SK-N-SH treated with all-trans-retinoic acid at 6 μM for 48 hours (cell line): ENCODE measurements around the gene OSGIN1.

Experiments used
- ATAC-seq: fragments of 200-7000 bp; cut with Tn5 transposase; 3 replicates; pipeline ENCODE4 v1.9.1; 2020; ENCODE audit warnings: mild to moderate bottlenecking, moderate library complexity
- ARNTL ChIP-seq: fragments of 450-650 bp; formaldehyde crosslinking; IDR thresholded peaks from 2 replicates; pipeline ENCODE4 v1.5.0; 2020; ENCODE audit warnings: low read depth, mild to moderate bottlenecking, moderate library complexity, borderline replicate concordance
- BACH2 ChIP-seq: fragments of 250-450 bp; sonication (Bioruptor Pico); IDR thresholded peaks from 2 replicates; pipeline ENCODE4 v1.9.0; 2021; ENCODE audit warnings: mild to moderate bottlenecking, borderline replicate concordance
- CREB5 ChIP-seq: fragments of 250-450 bp; sonication (Bioruptor Pico); IDR thresholded peaks from 2 replicates; pipeline ENCODE4 v1.5.1; 2020; ENCODE audit warnings: low read depth, mild to moderate bottlenecking, moderate library complexity
- CSDC2 ChIP-seq: fragments of 250-450 bp; sonication (Bioruptor Pico); IDR thresholded peaks from 2 replicates; pipeline ENCODE4 v1.5.0; 2020; ENCODE audit warnings: mild to moderate bottlenecking, moderate library complexity
- CSRNP3 ChIP-seq: fragments of 250-450 bp; sonication (Bioruptor Pico); IDR thresholded peaks from 2 replicates; pipeline ENCODE4 v1.5.1; 2021; ENCODE audit warnings: mild to moderate bottlenecking, moderate library complexity
- ESRRG ChIP-seq: fragments of 250-450 bp; sonication (Bioruptor Pico); IDR thresholded peaks from 2 replicates; pipeline ENCODE4 v1.6.1; 2021; ENCODE audit warnings: mild to moderate bottlenecking
- GLIS3 ChIP-seq: fragments of 250-450 bp; sonication (Bioruptor Pico); IDR thresholded peaks from 2 replicates; pipeline ENCODE4 v1.5.0; 2020; ENCODE audit warnings: mild to moderate bottlenecking, moderate library complexity
- ISL1 ChIP-seq: fragments of 250-450 bp; sonication (Bioruptor Pico); IDR thresholded peaks from 2 replicates; pipeline ENCODE4 v2.1.2; 2022; ENCODE audit warnings: mild to moderate bottlenecking, moderate library complexity
- OSR1 ChIP-seq: fragments of 250-450 bp; sonication (Bioruptor Pico); IDR thresholded peaks from 2 replicates; pipeline ENCODE4 v1.8.0; 2022; ENCODE audit warnings: moderate library complexity, mild to moderate bottlenecking, inconsistent platforms
- PATZ1 ChIP-seq: fragments of 250-450 bp; sonication (Bioruptor Pico); IDR thresholded peaks from 2 replicates; pipeline ENCODE4 v1.8.0; 2020; ENCODE audit warnings: mild to moderate bottlenecking, moderate library complexity, borderline replicate concordance
- POU6F1 ChIP-seq: fragments of 250-450 bp; sonication (Bioruptor Pico); IDR thresholded peaks from 2 replicates; pipeline ENCODE4 v1.8.0; 2021; ENCODE audit warnings: low read depth, mild to moderate bottlenecking, moderate library complexity, borderline replicate concordance
- PPARA ChIP-seq: fragments of 250-450 bp; sonication (Bioruptor Pico); IDR thresholded peaks from 2 replicates; pipeline ENCODE4 v1.5.0; 2020; ENCODE audit warnings: mild to moderate bottlenecking, borderline replicate concordance
- RARB ChIP-seq: fragments of 250-450 bp; sonication (Bioruptor Pico); IDR thresholded peaks from 2 replicates; pipeline ENCODE4 v1.8.0; 2021; ENCODE audit warnings: mild to moderate bottlenecking, moderate library complexity
- SNAI2 ChIP-seq: fragments of 250-450 bp; sonication (Bioruptor Pico); IDR thresholded peaks from 2 replicates; pipeline ENCODE4 v1.5.0; 2020; ENCODE audit warnings: mild to moderate bottlenecking, moderate library complexity
- TCF4 ChIP-seq: fragments of 250-450 bp; sonication (Bioruptor Pico); IDR thresholded peaks from 2 replicates; pipeline ENCODE4 v1.8.0; 2021; ENCODE audit warnings: mild to moderate bottlenecking, moderate library complexity, borderline replicate concordance
- TOX ChIP-seq: fragments of 250-450 bp; sonication (Bioruptor Pico); IDR thresholded peaks from 2 replicates; pipeline ENCODE4 v1.8.0; 2021; ENCODE audit warnings: mild to moderate bottlenecking, moderate library complexity, borderline replicate concordance
- TSHZ2 ChIP-seq: fragments of 250-450 bp; sonication (Bioruptor Pico); IDR thresholded peaks from 2 replicates; pipeline ENCODE4 v1.5.0; 2020; ENCODE audit warnings: mild to moderate bottlenecking, moderate library complexity
- ZC3H10 ChIP-seq: fragments of 250-450 bp; sonication (Bioruptor Pico); IDR thresholded peaks from 2 replicates; pipeline ENCODE4 v1.5.1; 2021; ENCODE audit warnings: mild to moderate bottlenecking, moderate library complexity
- ZFP3 ChIP-seq: fragments of 250-450 bp; sonication (Bioruptor Pico); IDR thresholded peaks from 2 replicates; pipeline ENCODE4 v1.5.0; 2020; ENCODE audit warnings: mild to moderate bottlenecking, moderate library complexity
- ZNF565 ChIP-seq: fragments of 450-650 bp; formaldehyde crosslinking; conservative IDR thresholded peaks from 2 replicates; pipeline ENCODE4 v1.5.0; 2020; ENCODE audit warnings: low read depth, mild to moderate bottlenecking, moderate library complexity
- ZNF70 ChIP-seq: fragments of 450-650 bp; formaldehyde crosslinking; IDR thresholded peaks from 2 replicates; pipeline ENCODE4 v1.5.0; 2020; ENCODE audit warnings: mild to moderate bottlenecking, moderate library complexity
- ZNF8 ChIP-seq: fragments of 450-650 bp; formaldehyde crosslinking; IDR thresholded peaks from 2 replicates; pipeline ENCODE4 v1.5.0; 2020; ENCODE audit warnings: mild to moderate bottlenecking, moderate library complexity

Gene OSGIN1

GRCh38 chr16:83983491-83983890 is 30.5 kb downstream of the OSGIN1 start:
- peak; percentile 36; the same call in 1 of the 3 replicates for ATAC-seq
- peak; percentile 67 for TF ChIP-seq CREB5 (CRISPR knock-in tag)
- no peak for TF ChIP-seq ZFP3 (CRISPR knock-in tag)
- no peak for TF ChIP-seq GLIS3 (CRISPR knock-in tag)
- no peak for TF ChIP-seq CSRNP3 (CRISPR knock-in tag)
- TF ChIP-seq ZC3H10, result no peak
- peak; percentile 87 for TF ChIP-seq ISL1 (CRISPR knock-in tag)
- no peak for TF ChIP-seq TOX
- TF ChIP-seq ESRRG (CRISPR knock-in tag), result no peak; the same call in 1 of the 2 replicates
- TF ChIP-seq BACH2 (CRISPR knock-in tag), result no peak
- TF ChIP-seq RARB, result no peak
- no peak for TF ChIP-seq PPARA (CRISPR knock-in tag)

GRCh38 chr16:83989300-83989699 is 36.3 kb downstream of the OSGIN1 start:
- ATAC-seq, result no peak; the same call in 2 of the 3 replicates
- TF ChIP-seq ISL1 (CRISPR knock-in tag) (peak; percentile 74), CREB5 (CRISPR knock-in tag) (no peak), TCF4 (peak; percentile 58; the same call in 1 of the 2 replicates), SNAI2 (CRISPR knock-in tag) (peak; percentile 56; the same call in 1 of the 2 replicates), ZNF70 (CRISPR knock-in tag) (no peak)

- TF ChIP-seq ARNTL (CRISPR knock-in tag) (no peak), OSR1 (no peak), SNAI2 (CRISPR knock-in tag) (no peak), GLIS3 (CRISPR knock-in tag) (no peak), BACH2 (CRISPR knock-in tag) (no peak), TCF4 (no peak)
- no peak for ATAC-seq
Observed at GRCh38 chr16:83990492-83990891, 37.5 kb downstream of the OSGIN1 start.

GRCh38 chr16:83992624-83993023 is 39.6 kb downstream of the OSGIN1 start:
- ATAC-seq, result peak; percentile 25; the same call in 1 of the 3 replicates
- no peak for TF ChIP-seq CSRNP3 (CRISPR knock-in tag)
- TF ChIP-seq TSHZ2 (CRISPR knock-in tag), result no peak
- no peak for TF ChIP-seq PATZ1 (CRISPR knock-in tag)
- TF ChIP-seq BACH2 (CRISPR knock-in tag), result no peak
- no peak for TF ChIP-seq GLIS3 (CRISPR knock-in tag)
- no peak for TF ChIP-seq CSDC2 (CRISPR knock-in tag)
- TF ChIP-seq PPARA (CRISPR knock-in tag), result no peak
- TF ChIP-seq ARNTL (CRISPR knock-in tag), result no peak
- no peak for TF ChIP-seq TOX
- TF ChIP-seq ZNF8, result no peak
- TF ChIP-seq ZNF70 (CRISPR knock-in tag), result no peak
- TF ChIP-seq ESRRG (CRISPR knock-in tag), result no peak
- no peak for TF ChIP-seq ZNF565 (CRISPR knock-in tag)
- TF ChIP-seq OSR1, result no peak
- no peak for TF ChIP-seq CREB5 (CRISPR knock-in tag)
- TF ChIP-seq POU6F1, result no peak
- TF ChIP-seq RARB, result no peak
